Mesothelial cell of epicardium (in vitro differentiated cells): Measurements from ENCODE around the gene TBC1D9B. TPM values are rescaled to one million over a fixed set of nuclear protein-coding genes. Genes with fewer than 3 reads are reported as not detected.

Experiments used
- DNase-seq, 2 experiments: peaks; one replicate each; pipeline ENCODE4 v3.0.0; 2021; ENCODE audit warnings: low spot score in 2 of 2; ENCODE audit not compliant: unreplicated experiment in 2 of 2
- H3K27ac Mint-ChIP-seq: 2 replicates; pipeline ENCODE4 v1.8.0; 2021; ENCODE audit warnings: mixed read lengths
- H3K27me3 Mint-ChIP-seq: 2 replicates; pipeline ENCODE4 v1.8.0; 2021; ENCODE audit warnings: low read depth, mixed read lengths
- H3K36me3 Mint-ChIP-seq: 2 replicates; pipeline ENCODE4 v1.8.0; 2021; ENCODE audit warnings: mixed read lengths
- H3K4me1 Mint-ChIP-seq: 2 replicates; pipeline ENCODE4 v1.8.0; 2021; ENCODE audit warnings: mixed read lengths
- H3K4me3 Mint-ChIP-seq: 2 replicates; pipeline ENCODE4 v1.8.0; 2021; ENCODE audit warnings: mild to moderate bottlenecking, moderate library complexity, mixed read lengths
- H3K9me3 Mint-ChIP-seq: 2 replicates; pipeline ENCODE4 v1.8.0; 2021; ENCODE audit warnings: mixed read lengths
- total RNA-seq: library from RNA; stranded (reverse); gene quantifications from 3 replicates; pipeline ENCODE4 v1.2.1, GENCODE V29; 2021
- TF ChIP-seq, protein P1 (sequence below): fragments of 200-600 bp; sonication (generic); IDR thresholded peaks from one replicate; pipeline ENCODE4 v1.5.0; 2021; ENCODE audit warnings: antibody characterized with exemption; ENCODE audit not compliant: unreplicated experiment

Gene TBC1D9B
- total RNA-seq, 1 donor from 2014 or later, result 139 TPM

DNA sequence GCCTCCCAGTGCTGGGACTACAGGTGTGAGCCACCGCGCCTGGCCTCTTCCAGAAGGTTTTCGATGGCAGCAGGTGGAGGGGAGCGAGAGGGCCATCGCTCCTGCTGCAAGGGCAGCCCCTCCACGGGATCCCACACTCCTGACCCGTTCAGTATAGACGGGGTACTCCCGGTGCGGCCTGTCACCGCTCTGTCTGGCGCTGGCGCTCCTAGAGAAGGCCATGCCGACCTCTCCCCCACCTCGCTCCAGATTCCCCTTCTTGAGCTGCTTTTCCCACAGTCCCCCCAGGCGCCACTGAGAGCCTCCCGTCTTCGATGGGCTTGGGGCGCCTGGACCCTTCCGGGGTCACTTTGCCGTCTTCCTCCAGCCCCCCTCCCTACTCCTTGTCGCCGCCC, 91.3 kb downstream of the TBC1D9B start:
- Mint-ChIP-seq H3K4me1 (peaks cover 20% of the 10 kb centered on the region), H3K27ac (no peak overlapping the region), H3K36me3 (peaks cover 13% of the 10 kb centered on the region), H3K4me3 (peak overlapping the region; percentile 54), H3K9me3 (no peaks in the 10 kb centered on the region), H3K27me3 (no peaks in the 10 kb centered on the region)
- TF ChIP-seq, protein P1, sequence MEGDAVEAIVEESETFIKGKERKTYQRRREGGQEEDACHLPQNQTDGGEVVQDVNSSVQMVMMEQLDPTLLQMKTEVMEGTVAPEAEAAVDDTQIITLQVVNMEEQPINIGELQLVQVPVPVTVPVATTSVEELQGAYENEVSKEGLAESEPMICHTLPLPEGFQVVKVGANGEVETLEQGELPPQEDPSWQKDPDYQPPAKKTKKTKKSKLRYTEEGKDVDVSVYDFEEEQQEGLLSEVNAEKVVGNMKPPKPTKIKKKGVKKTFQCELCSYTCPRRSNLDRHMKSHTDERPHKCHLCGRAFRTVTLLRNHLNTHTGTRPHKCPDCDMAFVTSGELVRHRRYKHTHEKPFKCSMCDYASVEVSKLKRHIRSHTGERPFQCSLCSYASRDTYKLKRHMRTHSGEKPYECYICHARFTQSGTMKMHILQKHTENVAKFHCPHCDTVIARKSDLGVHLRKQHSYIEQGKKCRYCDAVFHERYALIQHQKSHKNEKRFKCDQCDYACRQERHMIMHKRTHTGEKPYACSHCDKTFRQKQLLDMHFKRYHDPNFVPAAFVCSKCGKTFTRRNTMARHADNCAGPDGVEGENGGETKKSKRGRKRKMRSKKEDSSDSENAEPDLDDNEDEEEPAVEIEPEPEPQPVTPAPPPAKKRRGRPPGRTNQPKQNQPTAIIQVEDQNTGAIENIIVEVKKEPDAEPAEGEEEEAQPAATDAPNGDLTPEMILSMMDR, result no peak
- no peak for DNase-seq

DNA sequence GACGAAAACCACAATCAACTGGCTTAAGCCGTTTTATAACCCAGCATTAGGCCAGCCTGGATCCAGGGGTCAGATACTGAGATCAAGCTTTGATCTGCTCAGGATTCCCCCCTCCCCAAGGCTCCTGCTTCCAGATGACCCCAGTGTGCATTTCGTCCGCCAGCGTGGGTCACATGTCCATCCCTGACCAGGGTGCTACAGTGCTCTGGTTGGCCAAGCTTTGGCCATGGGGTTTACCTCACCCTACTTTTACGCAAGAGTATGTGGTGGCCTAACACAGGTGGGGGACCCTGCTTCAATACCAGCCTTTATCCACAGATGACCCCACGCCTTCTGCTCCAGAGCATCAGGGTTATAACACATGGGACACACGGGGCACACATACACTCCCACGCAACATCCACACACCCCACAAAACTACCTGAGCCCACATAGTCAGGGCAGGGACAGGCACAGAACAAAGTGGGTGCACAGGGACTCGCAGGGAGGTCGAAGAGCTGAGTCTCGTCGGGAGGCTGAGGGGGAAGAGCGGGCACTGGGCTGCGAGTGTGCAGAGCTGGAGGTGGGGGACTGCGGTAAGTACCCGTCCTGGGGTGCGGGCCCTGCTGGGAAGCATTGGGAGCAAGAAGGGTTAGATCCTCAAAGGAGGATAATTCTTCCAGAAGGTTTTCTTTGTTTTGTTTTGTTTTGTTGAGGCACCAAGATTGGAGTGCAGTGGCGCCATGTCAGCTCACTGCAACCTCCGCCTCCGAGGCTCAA, 92.0 kb downstream of the TBC1D9B start:
- H3K9me3 Mint-ChIP-seq, result no peaks in the 10 kb centered on the region
- H3K4me3 Mint-ChIP-seq, result peak overlapping the region; percentile 61
- H3K27me3 Mint-ChIP-seq, result no peaks in the 10 kb centered on the region
- peaks cover 13% of the 10 kb centered on the region for H3K36me3 Mint-ChIP-seq
- H3K27ac Mint-ChIP-seq, result peak overlapping the region; percentile 64
- TF ChIP-seq, protein P1, result no peak
- peaks cover 20% of the 10 kb centered on the region for H3K4me1 Mint-ChIP-seq
- no peak for DNase-seq

DNA sequence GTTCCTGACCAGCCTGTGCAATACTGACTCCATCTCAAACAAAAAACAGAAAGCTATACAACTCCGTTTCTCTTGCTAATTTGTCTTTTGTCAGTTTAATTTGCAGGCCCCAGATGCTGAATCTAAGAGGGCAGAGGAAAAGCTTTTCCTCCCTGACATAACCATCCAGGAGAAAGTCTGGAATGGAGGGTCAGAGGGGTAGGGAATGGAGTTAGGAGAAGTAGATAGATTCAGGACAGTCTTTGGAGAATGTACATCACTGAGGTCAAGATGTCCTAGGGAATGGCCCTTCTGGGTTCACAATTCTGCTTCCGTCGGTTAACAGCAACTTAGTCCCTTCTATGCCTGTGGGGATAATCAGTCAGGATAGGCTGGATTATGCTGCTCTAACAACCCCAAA, 93.6 kb downstream of the TBC1D9B start:
- no peak overlapping the region for H3K27ac Mint-ChIP-seq
- H3K4me3 Mint-ChIP-seq, result no peak overlapping the region
- TF ChIP-seq, protein P1, result no peak
- H3K36me3 Mint-ChIP-seq, result peaks cover 13% of the 10 kb centered on the region
- no peaks in the 10 kb centered on the region for H3K9me3 Mint-ChIP-seq
- DNase-seq, result no peak
- no peaks in the 10 kb centered on the region for H3K27me3 Mint-ChIP-seq
- H3K4me1 Mint-ChIP-seq, result peaks cover 9% of the 10 kb centered on the region

DNA sequence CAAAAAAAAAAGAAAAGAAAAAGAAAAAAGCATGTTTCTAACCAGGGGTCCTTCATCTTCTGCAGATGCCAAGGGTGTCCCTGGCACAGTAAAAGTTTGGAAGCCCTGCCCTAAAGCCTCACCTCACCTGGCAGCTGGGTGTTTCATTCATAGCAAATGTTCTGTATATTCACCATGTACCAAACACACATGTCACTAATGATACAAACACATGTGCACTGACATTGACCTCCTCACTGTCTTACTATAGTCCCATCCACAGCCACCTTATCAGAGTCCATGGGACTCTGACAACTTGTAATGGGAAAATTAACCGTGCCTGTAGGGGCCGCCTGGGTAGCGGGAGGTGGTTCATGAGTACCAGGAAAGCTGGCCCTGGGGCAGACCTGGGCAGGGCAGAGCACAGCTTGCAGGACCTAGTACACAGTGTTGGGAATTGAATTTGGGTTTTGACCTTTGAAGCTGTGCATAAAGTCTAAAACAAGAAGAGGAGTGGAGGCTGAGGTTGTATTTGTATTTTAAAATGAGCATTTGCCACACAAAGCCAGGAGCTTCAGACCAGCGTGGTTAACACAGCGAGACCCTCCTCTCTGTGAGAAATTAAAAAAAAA, 94.6 kb downstream of the TBC1D9B start:
- H3K27me3 Mint-ChIP-seq, result no peaks in the 10 kb centered on the region

DNA sequence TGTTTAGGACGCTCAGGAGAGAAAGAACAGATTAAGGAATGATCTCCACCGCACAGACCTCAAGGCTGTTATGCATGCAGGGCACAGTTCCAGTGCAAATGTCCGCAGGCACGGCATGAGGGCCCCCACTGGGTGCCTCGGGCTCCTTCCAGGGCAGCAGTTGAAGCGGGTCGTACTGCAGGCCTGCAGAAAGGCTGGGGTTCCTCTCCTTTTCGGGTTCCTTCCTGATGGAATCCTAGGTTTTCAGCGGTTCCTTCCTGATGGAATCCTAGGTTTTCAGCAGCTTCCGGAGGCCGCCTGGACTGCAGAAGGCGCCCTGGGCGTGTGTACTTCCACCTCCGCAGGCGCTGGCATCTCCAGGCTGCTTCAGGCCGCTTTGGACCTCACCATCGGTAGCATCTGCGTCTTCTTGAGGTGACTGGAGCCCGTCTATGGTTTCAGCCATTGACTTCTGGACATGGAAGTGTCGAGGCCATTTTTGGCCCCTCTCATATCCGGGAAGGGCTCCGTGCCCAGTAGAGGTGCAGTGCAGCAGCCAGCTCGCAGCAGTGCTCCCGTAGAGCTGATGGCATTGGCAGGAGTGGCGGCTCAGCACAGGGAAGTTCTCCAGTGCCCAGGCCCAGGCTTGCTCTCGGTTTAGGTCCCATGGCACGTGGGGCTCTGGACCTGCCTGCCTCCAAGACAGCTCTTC, 95.4 kb downstream of the TBC1D9B start:
- peaks cover 13% of the 10 kb centered on the region for H3K36me3 Mint-ChIP-seq
- no peak for DNase-seq
- H3K9me3 Mint-ChIP-seq, result no peaks in the 10 kb centered on the region
- no peak overlapping the region for H3K4me3 Mint-ChIP-seq
- TF ChIP-seq, protein P1, result no peak
- no peaks in the 10 kb centered on the region for H3K4me1 Mint-ChIP-seq
- H3K27ac Mint-ChIP-seq, result no peak overlapping the region
- H3K27me3 Mint-ChIP-seq, result no peaks in the 10 kb centered on the region

More for the DNA sequence above, 94.6 kb downstream of the TBC1D9B start:
- peaks cover 13% of the 10 kb centered on the region for H3K36me3 Mint-ChIP-seq
- no peak overlapping the region for H3K27ac Mint-ChIP-seq
- no peaks in the 10 kb centered on the region for H3K9me3 Mint-ChIP-seq
- H3K4me3 Mint-ChIP-seq, result no peak overlapping the region
- TF ChIP-seq, protein P1, result no peak
- DNase-seq, result no peak
- H3K4me1 Mint-ChIP-seq, result peaks cover 3% of the 10 kb centered on the region

Other genes with a start within 250 kb of the TBC1D9B start
- gene CBY3, start 226.9 kb downstream of the TBC1D9B start, total RNA-seq, result 0.47 TPM in 1 of 3 replicates, not detected in the others
- gene CANX, start 208.9 kb downstream of the TBC1D9B start, total RNA-seq, result 487 to 514 TPM (median 500 TPM) in 3 replicates
- gene MAML1, start 175.1 kb downstream of the TBC1D9B start, total RNA-seq, result 47.6 to 50.6 TPM (median 49.6 TPM) in 3 replicates
- gene LTC4S, start 113.9 kb downstream of the TBC1D9B start, total RNA-seq, result 4.7 to 5.2 TPM (median 5.0 TPM) in 3 replicates
- 131 to 133 TPM (median 131 TPM) in 3 replicates for gene MGAT4B, start 101.0 kb downstream of the TBC1D9B start, total RNA-seq
- gene SQSTM1, start 87.0 kb downstream of the TBC1D9B start, total RNA-seq, result 145 to 149 TPM (median 146 TPM) in 3 replicates
- gene MRNIP, start 49.1 kb downstream of the TBC1D9B start, total RNA-seq, result 44.1 to 48.2 TPM (median 47.0 TPM) in 3 replicates
- gene RNF130, start 163.9 kb upstream of the TBC1D9B start, total RNA-seq, result 44.9 to 46.8 TPM (median 44.9 TPM) in 3 replicates